Stimulated activated CD4-positive, alpha-beta T cell treated with anti-CD3 and anti-CD28 coated beads, Interleukin-1b, Interleukin-23, amount 100 ng/mL, for 24 hours (primary cell): ENCODE data around the gene AGRN.
A peak's percentile ranks its signal among the peaks of the same experiment; 100 is the strongest.
"Not testable (repeated sequence)": the region's sequence is repeated elsewhere in the genome, so short reads cannot be mapped to it uniquely, and the experiment has no call there.

ENCODE experiments used
- DNase-seq, 4 experiments: peaks; one replicate each; pipeline ENCODE4 v3.0.0-alpha.2; 2020; ENCODE audit warnings: low read depth in 4 of 4, low spot score in 1 of 4

AGRN gene

GRCh38 chr1:1020000-1020404, at the start of gene AGRN:
Gene AGRN (plus strand): TSS chr1:1020120. CDS start chr1:1020173, 53 bp downstream.
- DNase-seq: no peak

DNA sequence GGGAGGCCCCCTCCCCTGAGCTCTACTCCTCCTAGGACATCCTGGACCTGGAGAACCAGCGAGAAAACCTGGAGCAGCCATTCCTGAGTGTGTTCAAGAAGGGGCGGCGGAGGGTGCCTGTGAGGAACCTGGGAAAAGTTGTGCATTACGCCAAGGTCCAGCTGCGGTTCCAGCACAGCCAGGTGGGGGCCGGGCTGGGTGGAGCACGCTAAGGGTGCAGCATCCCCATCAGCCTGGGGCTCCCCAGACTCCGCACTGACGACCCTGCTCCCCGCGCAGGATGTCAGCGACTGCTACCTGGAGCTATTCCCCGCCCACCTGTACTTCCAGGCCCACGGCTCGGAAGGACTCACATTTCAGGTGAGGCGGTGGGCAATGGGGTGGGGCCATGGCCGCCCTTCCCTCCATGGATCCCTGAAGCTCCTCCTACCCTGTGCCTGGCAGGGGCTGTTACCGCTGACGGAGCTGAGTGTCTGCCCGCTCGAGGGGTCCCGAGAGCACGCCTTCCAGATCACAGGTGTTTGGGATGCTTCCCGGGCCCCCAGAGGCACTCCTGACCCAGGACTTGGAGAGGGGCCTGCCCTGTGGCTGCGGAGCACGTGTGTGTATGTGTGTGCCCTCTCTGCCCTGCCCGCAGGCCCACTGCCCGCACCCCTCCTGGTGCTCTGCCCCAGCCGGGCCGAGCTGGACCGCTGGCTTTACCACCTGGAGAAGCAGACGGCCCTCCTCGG, 49.5 kb upstream of the AGRN start:
- DNase-seq: no peak

DNA sequence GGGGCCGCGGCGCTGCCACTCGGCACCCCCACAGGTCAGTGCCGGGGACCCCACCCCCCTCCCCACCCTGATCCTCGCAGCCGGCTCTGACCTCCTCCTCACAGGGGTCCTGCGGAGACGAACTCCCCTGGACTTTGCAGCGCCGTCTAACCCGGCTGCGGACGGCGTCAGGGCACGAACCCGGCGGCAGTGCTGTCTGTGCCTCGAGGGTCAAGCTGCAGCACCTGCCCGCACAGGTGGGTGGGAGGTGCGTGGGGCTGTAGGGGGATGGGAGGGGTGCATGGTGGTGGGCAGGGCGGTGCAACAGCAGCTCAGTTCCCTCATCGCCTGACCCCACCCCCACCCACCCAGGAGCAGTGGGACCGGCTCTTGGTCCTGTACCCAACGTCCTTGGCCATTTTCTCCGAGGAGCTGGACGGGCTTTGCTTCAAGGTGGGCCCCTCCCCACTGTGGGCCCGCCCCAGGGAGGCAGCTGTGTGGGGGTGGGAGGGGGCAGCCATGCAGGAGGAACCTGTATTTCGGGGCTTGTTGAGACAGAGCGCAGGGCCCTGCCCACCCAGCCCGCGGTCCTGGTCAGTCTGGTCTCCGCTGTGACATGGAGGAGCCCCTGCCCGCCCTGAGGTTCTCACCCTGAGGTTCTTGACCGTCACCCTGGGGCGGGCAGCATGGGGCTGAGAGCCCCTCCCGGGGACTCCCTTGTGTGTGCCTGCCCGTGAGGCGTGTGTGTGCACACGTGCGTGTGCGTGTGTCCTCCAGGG, 48.8 kb upstream of the AGRN start:
- no peak for DNase-seq

DNA sequence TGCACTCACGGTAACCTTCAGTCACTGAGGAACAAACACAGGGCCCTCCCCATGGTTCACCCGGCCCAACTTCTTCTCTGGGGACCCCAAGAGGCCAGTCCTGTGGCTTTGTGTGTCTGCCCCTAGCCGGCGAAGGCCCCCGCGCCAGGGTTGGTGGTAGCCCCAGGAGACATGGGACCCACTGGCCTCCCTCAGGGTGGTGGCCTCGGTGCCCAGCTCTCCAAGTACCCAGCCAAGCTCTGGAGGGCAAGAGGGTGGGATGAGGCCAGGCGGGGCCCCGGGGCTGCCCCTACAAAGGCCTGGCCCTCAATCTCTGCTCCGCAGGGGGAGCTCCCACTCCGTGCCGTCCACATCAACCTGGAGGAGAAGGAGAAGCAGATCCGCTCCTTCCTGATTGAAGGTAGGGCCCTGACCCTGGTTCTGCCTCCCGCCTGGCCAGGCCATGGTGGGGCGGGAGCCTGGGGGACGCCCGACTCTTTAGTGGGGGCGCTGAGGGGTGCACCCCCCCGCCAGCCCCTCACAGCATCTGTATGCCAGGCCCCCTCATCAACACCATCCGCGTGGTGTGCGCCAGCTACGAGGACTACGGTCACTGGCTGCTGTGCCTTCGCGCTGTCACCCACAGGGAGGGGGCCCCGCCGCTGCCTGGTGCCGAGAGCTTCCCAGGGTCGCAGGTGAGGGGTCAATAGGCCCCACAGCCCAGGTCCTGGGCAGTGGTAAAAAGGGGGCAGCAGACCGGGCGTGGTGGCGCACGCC, 48.0 kb upstream of the AGRN start:
- DNase-seq: no peak

- DNase-seq: no peak
Measured at GRCh38 chr1:972726-973458, 47.0 kb upstream of the AGRN start.

DNA sequence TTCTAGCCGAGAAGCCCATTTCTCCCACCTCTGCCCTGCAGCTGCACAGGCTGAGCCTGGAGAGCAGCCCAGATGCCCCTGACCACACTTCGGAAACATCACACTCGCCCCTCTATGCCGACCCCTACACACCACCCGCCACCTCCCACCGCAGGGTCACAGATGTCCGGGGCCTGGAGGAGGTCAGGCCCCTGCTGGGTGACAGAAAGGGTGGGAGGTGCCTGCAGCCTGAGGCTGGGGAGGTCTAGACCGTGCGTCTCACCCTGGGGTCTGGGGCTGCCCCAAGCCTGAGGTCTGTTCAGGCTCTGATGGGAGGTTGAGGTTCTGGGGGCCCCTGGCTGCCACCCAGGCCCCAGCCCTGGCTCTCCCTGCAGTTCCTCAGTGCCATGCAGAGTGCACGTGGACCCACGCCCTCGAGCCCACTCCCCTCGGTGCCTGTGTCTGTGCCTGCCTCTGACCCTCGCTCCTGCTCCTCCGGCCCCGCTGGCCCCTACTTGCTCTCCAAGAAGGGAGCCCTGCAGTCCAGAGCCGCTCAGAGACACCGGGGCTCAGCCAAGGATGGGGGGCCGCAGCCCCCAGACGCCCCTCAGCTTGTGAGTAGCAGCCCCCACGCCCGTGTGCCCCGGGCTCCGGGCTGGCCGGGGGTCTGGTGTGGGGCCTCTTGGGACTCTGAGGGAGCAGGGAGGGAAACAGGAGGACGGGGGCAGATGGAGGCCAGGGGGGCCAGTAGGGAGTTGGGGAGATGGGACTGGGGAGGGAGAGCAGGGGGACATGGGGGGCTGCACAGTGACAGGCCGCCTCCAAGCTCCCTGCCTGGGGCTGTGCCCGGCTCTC, 46.2 kb upstream of the AGRN start:
- DNase-seq: no peak

DNA sequence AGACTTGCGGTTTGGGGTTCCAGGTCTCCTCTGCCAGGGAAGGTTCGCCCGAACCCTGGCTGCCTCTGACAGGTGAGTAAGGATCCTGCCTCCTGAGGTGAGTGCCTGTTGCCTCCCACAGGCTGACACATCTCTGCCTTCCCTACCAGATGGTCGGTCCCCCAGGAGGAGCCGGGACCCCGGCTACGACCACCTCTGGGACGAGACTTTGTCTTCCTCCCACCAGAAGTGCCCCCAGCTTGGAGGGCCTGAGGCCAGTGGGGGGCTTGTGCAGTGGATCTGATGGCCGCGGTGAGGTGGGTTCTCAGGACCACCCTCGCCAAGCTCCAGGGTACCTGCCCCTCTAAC, 45.7 kb upstream of the AGRN start:
- DNase-seq: no peak

GRCh38 chr1:974687-975328, 45.1 kb upstream of the AGRN start:
- DNase-seq: no peak

- DNase-seq: no peak
Measured at GRCh38 chr1:975365-975764, 44.6 kb upstream of the AGRN start.

GRCh38 chr1:975896-976683, 43.8 kb upstream of the AGRN start:
- DNase-seq: peak in 2 of 4 experiments; percentile 48 to 49

DNA sequence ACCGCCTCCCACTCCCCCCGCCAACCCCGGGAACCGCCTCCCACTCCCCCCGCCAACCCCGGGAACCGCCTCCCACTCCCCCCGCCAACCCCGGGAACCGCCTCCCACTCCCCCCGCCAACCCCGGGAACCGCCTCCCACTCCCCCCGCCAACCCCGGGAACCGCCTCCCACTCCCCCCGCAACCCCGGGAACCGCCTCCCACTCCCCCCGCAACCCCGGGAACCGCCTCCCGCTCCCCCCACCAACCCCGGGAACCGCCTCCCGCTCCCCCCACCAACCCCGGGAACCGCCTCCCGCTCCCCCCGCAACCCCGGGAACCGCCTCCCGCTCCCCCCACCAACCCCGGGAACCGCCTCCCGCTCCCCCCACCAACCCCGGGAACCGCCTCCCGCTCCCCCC, 43.1 kb upstream of the AGRN start:
- not testable (repeated sequence) for DNase-seq

- DNase-seq: no peak
Measured at GRCh38 chr1:978069-978834, 41.7 kb upstream of the AGRN start.

GRCh38 chr1:978835-979743, 40.8 kb upstream of the AGRN start:
- no peak for DNase-seq

GRCh38 chr1:979744-980072, 40.2 kb upstream of the AGRN start:
- DNase-seq: no peak

- no peak for DNase-seq
Measured at GRCh38 chr1:980137-980571, 39.8 kb upstream of the AGRN start.

DNA sequence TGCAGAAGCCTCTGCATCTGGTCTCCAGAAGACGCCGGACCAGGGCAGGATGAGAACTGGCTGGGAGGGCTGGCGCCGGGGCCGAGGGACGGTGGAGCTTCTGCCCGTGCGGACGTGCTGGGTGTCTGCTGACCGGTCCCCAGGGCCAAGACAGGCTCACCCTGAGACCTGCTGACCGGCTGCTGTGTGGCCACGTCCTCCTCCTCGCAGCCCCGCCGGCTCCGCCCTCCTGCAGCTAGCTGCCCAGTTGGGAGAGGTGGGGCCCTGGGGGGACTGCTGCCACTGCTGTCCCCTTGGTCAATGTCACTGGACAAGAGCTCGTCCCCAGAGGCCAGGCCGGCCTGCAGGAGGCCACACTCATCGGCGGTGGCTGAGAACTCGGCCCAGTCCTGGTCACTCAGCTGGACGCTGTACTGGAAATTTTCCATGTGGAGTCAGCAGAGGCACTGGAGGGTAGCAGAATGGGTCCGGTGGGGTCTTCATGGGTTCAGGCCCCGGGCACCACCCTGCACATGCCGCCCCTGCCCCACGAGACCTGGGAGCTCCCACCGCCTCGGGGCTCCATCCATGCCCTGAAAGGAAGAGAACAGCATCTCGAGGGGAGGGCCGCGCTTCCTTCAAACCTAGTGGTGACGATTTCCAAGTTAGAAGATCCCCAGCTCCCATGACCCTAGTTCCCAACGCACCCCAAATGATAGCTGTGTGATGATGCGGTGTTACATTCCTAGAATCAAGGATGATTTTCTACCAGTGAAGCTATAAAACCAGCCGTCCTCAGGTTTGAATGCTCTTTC, 39.1 kb upstream of the AGRN start:
- no peak for DNase-seq

DNA sequence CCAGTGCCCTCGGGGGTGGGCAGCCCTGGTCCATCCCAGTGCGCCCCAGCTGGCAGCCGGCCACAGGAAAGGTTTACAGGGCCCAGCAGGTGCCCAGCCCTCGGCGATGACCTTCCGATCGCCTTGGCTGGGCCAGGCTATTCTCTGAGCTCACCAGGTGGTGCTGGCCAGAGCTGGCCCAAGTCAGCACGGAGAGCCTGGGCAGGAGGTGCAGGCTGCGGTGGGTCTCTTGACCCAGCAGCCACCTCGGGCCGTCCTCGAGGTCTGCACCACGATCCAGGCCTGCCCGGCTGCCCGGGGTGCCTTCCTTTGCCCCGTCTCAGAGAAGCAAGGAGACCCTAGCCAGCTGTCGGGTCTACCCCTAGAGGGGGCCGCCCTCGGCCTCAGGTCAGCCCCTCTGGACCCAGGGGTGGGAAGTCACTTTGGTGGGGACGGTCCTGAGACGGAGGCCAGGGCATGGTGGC, 38.4 kb upstream of the AGRN start:
- DNase-seq: no peak
